Uterus (tissue), 4 donors: ENCODE data around the gene MMADHC. TPM values are rescaled to one million over a fixed set of nuclear protein-coding genes. Genes with fewer than 3 reads are reported as not detected.

ENCODE experiments used
- DNase-seq, 2 donors: peaks; one replicate each; pipeline ENCODE4 v3.0.0-alpha.2; 2019 to 2020
- H3K27ac ChIP-seq, 2 donors: fragments of 200-600 bp; sonication (generic); 1 replicate in 1 of 2; 2 replicates in 1 of 2; pipeline ENCODE4 v1.5.1; 2016 to 2018
- H3K27me3 ChIP-seq, 2 donors: fragments of 200-600 bp; sonication (generic); one replicate each; pipeline ENCODE4 v1.5.1; 2018 to 2019; ENCODE audit warnings: control low read depth in 1 of 2
- H3K36me3 ChIP-seq, 2 donors: fragments of 200-600 bp; sonication (generic); one replicate each; pipeline ENCODE4 v1.5.1; 2019; ENCODE audit warnings: control low read depth in 1 of 2
- H3K4me1 ChIP-seq, 2 donors: fragments of 200-600 bp; sonication (generic); one replicate each; pipeline ENCODE4 v1.5.1; 2018 to 2019; ENCODE audit warnings: control low read depth in 1 of 2
- H3K4me3 ChIP-seq, 2 donors: fragments of 200-600 bp; sonication (generic); 1 replicate in 1 of 2; 2 replicates in 1 of 2; pipeline ENCODE4 v1.5.1; 2018 to 2019; ENCODE audit warnings: mild to moderate bottlenecking in 1 of 2
- H3K9me3 ChIP-seq, 2 donors: fragments of 200-600 bp; sonication (generic); one replicate each; pipeline ENCODE4 v1.5.1; 2019; ENCODE audit warnings: control low read depth in 1 of 2
- CTCF ChIP-seq, 4 experiments: fragments of 200-600 bp in 2 of 4; fragments of 450-650 bp in 2 of 4; sonication (generic) in 2 of 4; IDR thresholded peaks; one replicate each; pipeline ENCODE4 v1.5.1; 2016 to 2019; ENCODE audit warnings: antibody characterized with exemption in 4 of 4, mild to moderate bottlenecking in 2 of 4, moderate library complexity in 1 of 4
- POLR2A ChIP-seq, 2 donors: fragments of 450-650 bp; IDR thresholded peaks; one replicate each; pipeline ENCODE4 v1.6.1; 2016; ENCODE audit warnings: antibody characterized with exemption in 2 of 2, mild to moderate bottlenecking in 1 of 2, moderate library complexity in 1 of 2
- intact Hi-C: fragments of 100-400 bp; cut with DNase I; formaldehyde crosslinking; loops from one replicate; pipeline ENCODE4 v1.15.1; 2023; ENCODE audit warnings: low total_unique reads
- total RNA-seq, 4 donors: library from RNA; depleted of rRNA in 3 of 4; stranded (reverse); fragments of >200 nt in 3 of 4; gene quantifications; one replicate each; pipeline versions ENCODE4 v1.1.0 to v1.2.4, GENCODE V29; 2014 to 2023
- donor health status: DM: yes; HTN: yes; CAD: no.

MMADHC gene
- 100 to 1,000 TPM in 3 of 4 donors, 10 to 100 TPM in 1; 72.9 to 128 (median 106) TPM for total RNA-seq

- TF ChIP-seq POLR2A (IDR thresholded peaks at IDR 0.05) (peak; percentile 84 to 88), CTCF (IDR thresholded peaks at IDR 0.05) (no peak)
- DNase-seq = peak; percentile 94 to 95
- H3K4me1 ChIP-seq = no peaks in the 10 kb centered on the region
- intact Hi-C loops = no loop called here
- peak within 1 kb of the TSS; percentile 86 to 87 for H3K4me3 ChIP-seq
- H3K27me3 ChIP-seq = no peaks in the 10 kb centered on the region
- H3K36me3 ChIP-seq = no peaks in the 10 kb centered on the region
- H3K27ac ChIP-seq = peak within 1 kb of the TSS; percentile 91 to 98
- H3K9me3 ChIP-seq = no peaks in the 10 kb centered on the region
Observed at GRCh38 chr2:149587220-149587949, at the start of gene MMADHC. TSS of gene MMADHC (minus strand) at chr2:149587775. CDS start at chr2:149587097, 678 bp downstream.

- Histone ChIP-seq H3K4me3 (no peak overlapping the region), H3K4me1 (no peaks in the 10 kb centered on the region), H3K36me3 (no peaks in the 10 kb centered on the region), H3K27ac (no peak overlapping the region), H3K9me3 (no peaks in the 10 kb centered on the region), H3K27me3 (no peaks in the 10 kb centered on the region)
- TF ChIP-seq CTCF (IDR thresholded peaks at IDR 0.05) (no peak), POLR2A (IDR thresholded peaks at IDR 0.05) (no peak)
- DNase-seq = no peak
- intact Hi-C loops = no loop called here
Observed at GRCh38 chr2:149634103-149634502, 46.5 kb upstream of the MMADHC start.

- intact Hi-C loops = no loop called here
- H3K9me3 ChIP-seq = no peaks in the 10 kb centered on the region
- DNase-seq = no peak
Observed at GRCh38 chr2:149630445-149630844, 42.9 kb upstream of the MMADHC start.

GRCh38 chr2:149629026-149629425 lies 41.5 kb upstream of the MMADHC start:
- intact Hi-C loops = no loop called here
- H3K4me1 ChIP-seq = no peaks in the 10 kb centered on the region
- H3K27ac ChIP-seq = no peak overlapping the region
- no peaks in the 10 kb centered on the region for H3K36me3 ChIP-seq
- no peaks in the 10 kb centered on the region for H3K27me3 ChIP-seq
- no peak for DNase-seq
- no peak for TF ChIP-seq POLR2A (IDR thresholded peaks at IDR 0.05)
- no peak for TF ChIP-seq CTCF (IDR thresholded peaks at IDR 0.05)
- no peak overlapping the region for H3K4me3 ChIP-seq
- H3K9me3 ChIP-seq = no peaks in the 10 kb centered on the region

More at GRCh38 chr2:149630445-149630844, 42.9 kb upstream of the MMADHC start:
- H3K36me3 ChIP-seq = no peaks in the 10 kb centered on the region
- H3K4me1 ChIP-seq = no peaks in the 10 kb centered on the region
- no peaks in the 10 kb centered on the region for H3K27me3 ChIP-seq
- TF ChIP-seq POLR2A (IDR thresholded peaks at IDR 0.05) (no peak), CTCF (IDR thresholded peaks at IDR 0.05) (no peak)
- H3K4me3 ChIP-seq = no peak overlapping the region
- no peak overlapping the region for H3K27ac ChIP-seq

GRCh38 chr2:149627111-149627801 lies 39.7 kb upstream of the MMADHC start:
- H3K4me1 ChIP-seq = no peaks in the 10 kb centered on the region
- TF ChIP-seq POLR2A (IDR thresholded peaks at IDR 0.05) (no peak), CTCF (IDR thresholded peaks at IDR 0.05) (no peak)
- H3K36me3 ChIP-seq = no peaks in the 10 kb centered on the region
- intact Hi-C loops = no loop called here
- H3K4me3 ChIP-seq = no peak overlapping the region
- no peak for DNase-seq
- H3K9me3 ChIP-seq = no peaks in the 10 kb centered on the region
- H3K27ac ChIP-seq = no peak overlapping the region
- H3K27me3 ChIP-seq = peaks cover 0 to 3% of the 10 kb centered on the region in 2 donors
